ENCODE results near the gene GMFB. TPM values are rescaled to one million over a fixed set of nuclear protein-coding genes. Genes with fewer than 3 reads are reported as not detected.

Gene GMFB
- total RNA-seq, 1 experiment from 2014 or later = 63.7 TPM

DNA sequence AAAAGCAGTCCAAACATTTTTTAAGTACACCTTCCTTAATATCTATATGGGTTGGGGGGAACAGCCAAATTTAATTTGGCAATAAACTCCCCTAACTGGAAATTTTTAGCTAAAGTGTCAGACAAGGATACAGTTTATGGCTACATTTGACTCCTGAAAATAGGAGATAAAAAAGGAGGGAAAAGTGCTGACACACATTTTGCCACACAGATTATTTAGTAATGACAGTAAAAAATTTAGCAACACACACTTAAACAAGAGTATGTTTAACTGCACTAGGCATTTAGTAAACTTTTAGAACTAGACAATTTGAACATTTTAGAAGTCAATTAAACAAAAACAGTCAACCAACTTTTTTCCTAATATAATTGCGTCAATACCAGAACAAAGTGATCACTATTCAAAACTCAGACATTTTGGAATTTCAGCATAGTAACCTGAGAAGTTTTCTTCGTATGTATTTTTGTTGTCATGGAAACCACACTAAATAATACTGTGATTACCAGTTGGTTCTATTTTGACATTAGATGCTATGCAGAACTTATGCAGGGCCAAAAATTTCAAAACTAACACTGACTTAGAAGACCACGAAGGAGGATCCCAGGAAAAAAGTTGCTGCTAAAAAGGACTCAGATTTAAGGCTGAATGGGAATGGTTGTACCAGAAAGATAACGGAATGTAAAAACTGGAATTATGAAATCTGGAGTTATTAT lies 13.4 kb downstream of the GMFB start:
- H3K27me3 Mint-ChIP-seq (ENCODE audit: low read depth) = no peaks in the 10 kb centered on the region
- no peak overlapping the region for H3K4me3 Mint-ChIP-seq
- TF ChIP-seq NR3C1 (CRISPR knock-in tag; conservative IDR thresholded peaks at IDR 0.05; ENCODE audit: low read depth) (no peak), NFYB (CRISPR knock-in tag; conservative IDR thresholded peaks at IDR 0.05; ENCODE audit: low read depth) (no peak), ZNF281 (CRISPR knock-in tag; IDR thresholded peaks at IDR 0.05) (no peak)
- POLR2A ChIA-PET = no interaction called here
- DNase-seq (ENCODE audit: low spot score) = no peak
- no peaks in the 10 kb centered on the region for H3K9me3 Mint-ChIP-seq
- H3K36me3 Mint-ChIP-seq = peaks cover 19% of the 10 kb centered on the region
- no peak for ATAC-seq
- H3K4me1 Mint-ChIP-seq = peaks cover 16% of the 10 kb centered on the region
- no peak overlapping the region for H3K27ac Mint-ChIP-seq
- CTCF ChIA-PET = no interaction called here

DNA sequence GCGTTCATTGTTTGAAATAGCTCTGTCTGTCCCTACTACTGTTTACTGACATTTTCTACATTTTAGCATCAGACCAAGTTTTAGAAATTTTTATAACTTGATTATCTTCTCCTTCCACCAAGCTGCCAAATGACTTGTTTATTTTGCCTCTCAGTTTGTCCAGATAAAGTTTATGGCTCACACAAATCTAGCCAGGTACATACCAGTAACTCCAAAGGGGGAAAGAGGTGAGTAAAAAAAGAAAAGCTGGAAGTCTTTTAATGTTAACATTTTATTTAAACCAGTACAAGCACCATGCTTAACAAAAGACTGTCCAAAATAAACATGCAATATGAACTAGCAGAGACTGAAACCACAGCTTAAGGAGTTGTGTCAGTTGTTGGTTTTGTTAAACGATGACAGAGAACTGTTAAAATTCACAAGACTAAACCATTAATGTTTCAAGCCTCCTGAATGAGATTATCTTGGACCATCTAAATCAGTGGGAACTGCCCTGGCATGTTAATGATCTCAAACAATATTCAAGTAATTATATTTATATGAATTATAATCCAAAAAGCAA lies 14.5 kb downstream of the GMFB start:
- Mint-ChIP-seq H3K4me1 (peaks cover 16% of the 10 kb centered on the region), H3K36me3 (peaks cover 16% of the 10 kb centered on the region), H3K4me3 (no peak overlapping the region), H3K27me3 (ENCODE audit: low read depth) (no peaks in the 10 kb centered on the region), H3K27ac (0 out of 2 replicates have a peak overlapping the region, but pooled peaks have one; percentile 5), H3K9me3 (no peaks in the 10 kb centered on the region)
- ATAC-seq (no peak), DNase-seq (ENCODE audit: low spot score) (no peak)
- TF ChIP-seq ZNF232 (CRISPR knock-in tag; IDR thresholded peaks at IDR 0.05) = no peak
- TF ChIP-seq NFATC4 (CRISPR knock-in tag; IDR thresholded peaks at IDR 0.05) = no peak
- no peak for TF ChIP-seq ZNF317 (CRISPR knock-in tag; IDR thresholded peaks at IDR 0.05; ENCODE audit: borderline replicate concordance, low read depth)
- TF ChIP-seq E2F1 (CRISPR knock-in tag; IDR thresholded peaks at IDR 0.05) = no peak
- no peak for TF ChIP-seq TCF7 (CRISPR knock-in tag; IDR thresholded peaks at IDR 0.05; ENCODE audit: low read depth)
- no peak for TF ChIP-seq ZNF121 (CRISPR knock-in tag; IDR thresholded peaks at IDR 0.05)
- TF ChIP-seq, protein P1, sequence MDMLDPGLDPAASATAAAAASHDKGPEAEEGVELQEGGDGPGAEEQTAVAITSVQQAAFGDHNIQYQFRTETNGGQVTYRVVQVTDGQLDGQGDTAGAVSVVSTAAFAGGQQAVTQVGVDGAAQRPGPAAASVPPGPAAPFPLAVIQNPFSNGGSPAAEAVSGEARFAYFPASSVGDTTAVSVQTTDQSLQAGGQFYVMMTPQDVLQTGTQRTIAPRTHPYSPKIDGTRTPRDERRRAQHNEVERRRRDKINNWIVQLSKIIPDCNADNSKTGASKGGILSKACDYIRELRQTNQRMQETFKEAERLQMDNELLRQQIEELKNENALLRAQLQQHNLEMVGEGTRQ (CRISPR knock-in tag; IDR thresholded peaks at IDR 0.05) = no peak
- TF ChIP-seq RELA (CRISPR knock-in tag; IDR thresholded peaks at IDR 0.05; ENCODE audit: borderline replicate concordance) = no peak
- TF ChIP-seq, protein P2, sequence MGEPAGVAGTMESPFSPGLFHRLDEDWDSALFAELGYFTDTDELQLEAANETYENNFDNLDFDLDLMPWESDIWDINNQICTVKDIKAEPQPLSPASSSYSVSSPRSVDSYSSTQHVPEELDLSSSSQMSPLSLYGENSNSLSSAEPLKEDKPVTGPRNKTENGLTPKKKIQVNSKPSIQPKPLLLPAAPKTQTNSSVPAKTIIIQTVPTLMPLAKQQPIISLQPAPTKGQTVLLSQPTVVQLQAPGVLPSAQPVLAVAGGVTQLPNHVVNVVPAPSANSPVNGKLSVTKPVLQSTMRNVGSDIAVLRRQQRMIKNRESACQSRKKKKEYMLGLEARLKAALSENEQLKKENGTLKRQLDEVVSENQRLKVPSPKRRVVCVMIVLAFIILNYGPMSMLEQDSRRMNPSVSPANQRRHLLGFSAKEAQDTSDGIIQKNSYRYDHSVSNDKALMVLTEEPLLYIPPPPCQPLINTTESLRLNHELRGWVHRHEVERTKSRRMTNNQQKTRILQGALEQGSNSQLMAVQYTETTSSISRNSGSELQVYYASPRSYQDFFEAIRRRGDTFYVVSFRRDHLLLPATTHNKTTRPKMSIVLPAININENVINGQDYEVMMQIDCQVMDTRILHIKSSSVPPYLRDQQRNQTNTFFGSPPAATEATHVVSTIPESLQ (CRISPR knock-in tag; IDR thresholded peaks at IDR 0.05) = no peak
- CTCF ChIA-PET = no interaction called here
- POLR2A ChIA-PET = no interaction called here

- H3K27me3 Mint-ChIP-seq (ENCODE audit: low read depth) = peaks cover 5% of the 10 kb centered on the region
- H3K36me3 Mint-ChIP-seq = peaks cover 20% of the 10 kb centered on the region
- peaks cover 16% of the 10 kb centered on the region for H3K4me1 Mint-ChIP-seq
- H3K4me3 Mint-ChIP-seq = no peak overlapping the region
- peaks cover 9% of the 10 kb centered on the region for H3K9me3 Mint-ChIP-seq
- ChIA-PET POLR2A (interaction anchor here (1.0 kb wide), 1 partner anchor 16 kb away, joined by 3 read pairs; no protein-coding TSS in a partner anchor), CTCF (interaction anchor here (1.1 kb wide), 1 partner anchor 21 kb away, joined by 6 read pairs; no protein-coding TSS in a partner anchor)
- ATAC-seq (peak; percentile 58), DNase-seq (ENCODE audit: low spot score) (no peak)
- no peak overlapping the region for H3K27ac Mint-ChIP-seq
- TF ChIP-seq GABPB1 (CRISPR knock-in tag; IDR thresholded peaks at IDR 0.05) = no peak
- no peak for TF ChIP-seq FOXJ3 (CRISPR knock-in tag; IDR thresholded peaks at IDR 0.05; ENCODE audit: borderline replicate concordance)
- TF ChIP-seq PRRX2 (CRISPR knock-in tag; IDR thresholded peaks at IDR 0.05) = no peak
- TF ChIP-seq, protein P3, sequence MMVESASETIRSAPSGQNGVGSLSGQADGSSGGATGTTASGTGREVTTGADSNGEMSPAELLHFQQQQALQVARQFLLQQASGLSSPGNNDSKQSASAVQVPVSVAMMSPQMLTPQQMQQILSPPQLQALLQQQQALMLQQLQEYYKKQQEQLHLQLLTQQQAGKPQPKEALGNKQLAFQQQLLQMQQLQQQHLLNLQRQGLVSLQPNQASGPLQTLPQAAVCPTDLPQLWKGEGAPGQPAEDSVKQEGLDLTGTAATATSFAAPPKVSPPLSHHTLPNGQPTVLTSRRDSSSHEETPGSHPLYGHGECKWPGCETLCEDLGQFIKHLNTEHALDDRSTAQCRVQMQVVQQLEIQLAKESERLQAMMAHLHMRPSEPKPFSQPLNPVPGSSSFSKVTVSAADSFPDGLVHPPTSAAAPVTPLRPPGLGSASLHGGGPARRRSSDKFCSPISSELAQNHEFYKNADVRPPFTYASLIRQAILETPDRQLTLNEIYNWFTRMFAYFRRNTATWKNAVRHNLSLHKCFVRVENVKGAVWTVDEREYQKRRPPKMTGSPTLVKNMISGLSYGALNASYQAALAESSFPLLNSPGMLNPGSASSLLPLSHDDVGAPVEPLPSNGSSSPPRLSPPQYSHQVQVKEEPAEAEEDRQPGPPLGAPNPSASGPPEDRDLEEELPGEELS (CRISPR knock-in tag; IDR thresholded peaks at IDR 0.05) = no peak
- TF ChIP-seq, protein P4, sequence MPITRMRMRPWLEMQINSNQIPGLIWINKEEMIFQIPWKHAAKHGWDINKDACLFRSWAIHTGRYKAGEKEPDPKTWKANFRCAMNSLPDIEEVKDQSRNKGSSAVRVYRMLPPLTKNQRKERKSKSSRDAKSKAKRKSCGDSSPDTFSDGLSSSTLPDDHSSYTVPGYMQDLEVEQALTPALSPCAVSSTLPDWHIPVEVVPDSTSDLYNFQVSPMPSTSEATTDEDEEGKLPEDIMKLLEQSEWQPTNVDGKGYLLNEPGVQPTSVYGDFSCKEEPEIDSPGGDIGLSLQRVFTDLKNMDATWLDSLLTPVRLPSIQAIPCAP (CRISPR knock-in tag; IDR thresholded peaks at IDR 0.05) = no peak
- TF ChIP-seq ZNF121 (CRISPR knock-in tag; IDR thresholded peaks at IDR 0.05) = no peak
These were observed 16.5 kb downstream of the GMFB start for GRCh38 chr14:54472315-54472714.

All from WTC11 (cell line).